Measurements from ENCODE around the gene SERTM1. TPM values are rescaled to one million over a fixed set of nuclear protein-coding genes. Genes with fewer than 3 reads are reported as not detected.

Gene SERTM1
- total and polyA plus RNA-seq, 2 experiments from 2014 or later: 0.70 TPM; not detected in 1

GRCh38 chr13:36706755-36707154, 32.9 kb downstream of the SERTM1 start:
- TF ChIP-seq, protein P1, sequence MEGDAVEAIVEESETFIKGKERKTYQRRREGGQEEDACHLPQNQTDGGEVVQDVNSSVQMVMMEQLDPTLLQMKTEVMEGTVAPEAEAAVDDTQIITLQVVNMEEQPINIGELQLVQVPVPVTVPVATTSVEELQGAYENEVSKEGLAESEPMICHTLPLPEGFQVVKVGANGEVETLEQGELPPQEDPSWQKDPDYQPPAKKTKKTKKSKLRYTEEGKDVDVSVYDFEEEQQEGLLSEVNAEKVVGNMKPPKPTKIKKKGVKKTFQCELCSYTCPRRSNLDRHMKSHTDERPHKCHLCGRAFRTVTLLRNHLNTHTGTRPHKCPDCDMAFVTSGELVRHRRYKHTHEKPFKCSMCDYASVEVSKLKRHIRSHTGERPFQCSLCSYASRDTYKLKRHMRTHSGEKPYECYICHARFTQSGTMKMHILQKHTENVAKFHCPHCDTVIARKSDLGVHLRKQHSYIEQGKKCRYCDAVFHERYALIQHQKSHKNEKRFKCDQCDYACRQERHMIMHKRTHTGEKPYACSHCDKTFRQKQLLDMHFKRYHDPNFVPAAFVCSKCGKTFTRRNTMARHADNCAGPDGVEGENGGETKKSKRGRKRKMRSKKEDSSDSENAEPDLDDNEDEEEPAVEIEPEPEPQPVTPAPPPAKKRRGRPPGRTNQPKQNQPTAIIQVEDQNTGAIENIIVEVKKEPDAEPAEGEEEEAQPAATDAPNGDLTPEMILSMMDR (IDR thresholded peaks at IDR 0.05; ENCODE audit: poor library complexity): no peak
- no peak for TF ChIP-seq EZH2 (IDR thresholded peaks at IDR 0.05; ENCODE audit: borderline replicate concordance)
- no peak for TF ChIP-seq EZH2phosphoT487 (IDR thresholded peaks at IDR 0.05; ENCODE audit: low read depth, severe bottlenecking, unreplicated experiment)
- H3K4me2 ChIP-seq: no peak overlapping the region

GRCh38 chr13:36709136-36709890, 35.5 kb downstream of the SERTM1 start:
- no peaks in the 10 kb centered on the region for H3K79me2 ChIP-seq
- no peak for DNase-seq (ENCODE audit: low spot score)

More at GRCh38 chr13:36706755-36707154, 32.9 kb downstream of the SERTM1 start:
- Histone ChIP-seq H4K20me1 (ENCODE audit: insufficient read depth, poor library complexity, severe bottlenecking) (no peaks in the 10 kb centered on the region), H3K27ac (no peak overlapping the region), H3K4me1 (ENCODE audit: insufficient read depth) (no peaks in the 10 kb centered on the region), H3K9me2 (replicated peaks; ENCODE audit: insufficient read depth) (no peaks in the 10 kb centered on the region), H3K36me3 (replicated peaks; ENCODE audit: insufficient read depth, low read depth) (no peaks in the 10 kb centered on the region), H3K9me3 (ENCODE audit: low read depth) (no peaks in the 10 kb centered on the region), H3K4me3 (no peak overlapping the region), H3K79me2 (no peaks in the 10 kb centered on the region), H3K27me3 (no peaks in the 10 kb centered on the region), H2AFZ (no peak overlapping the region)
- no peak for DNase-seq (ENCODE audit: low spot score)
- WGBS (ENCODE audit: low lambda C conversion rate, missing lambda C conversion rate): 71% methylated on average over 1 of the region's 1 CpG

GRCh38 chr13:36710396-36710795, 36.6 kb downstream of the SERTM1 start:
- H4K20me1 ChIP-seq (ENCODE audit: insufficient read depth, poor library complexity, severe bottlenecking): no peaks in the 10 kb centered on the region
- H3K9me3 ChIP-seq (ENCODE audit: low read depth): no peaks in the 10 kb centered on the region
- H3K27me3 ChIP-seq: no peaks in the 10 kb centered on the region
- H3K27ac ChIP-seq: no peak overlapping the region
- no peak overlapping the region for H2AFZ ChIP-seq
- no peaks in the 10 kb centered on the region for H3K79me2 ChIP-seq
- H3K36me3 ChIP-seq (replicated peaks; ENCODE audit: insufficient read depth, low read depth): no peaks in the 10 kb centered on the region
- no peak overlapping the region for H3K4me3 ChIP-seq
- no peak overlapping the region for H3K4me2 ChIP-seq
- peaks cover 8% of the 10 kb centered on the region for H3K4me1 ChIP-seq (ENCODE audit: insufficient read depth)
- DNase-seq (ENCODE audit: low spot score): no peak
- H3K9me2 ChIP-seq (replicated peaks; ENCODE audit: insufficient read depth): no peaks in the 10 kb centered on the region
- 94% methylated on average over 4 of the region's 4 CpGs for WGBS (ENCODE audit: low lambda C conversion rate, missing lambda C conversion rate)
- no peak for TF ChIP-seq EZH2phosphoT487 (IDR thresholded peaks at IDR 0.05; ENCODE audit: low read depth, severe bottlenecking, unreplicated experiment)
- TF ChIP-seq, protein P1 (IDR thresholded peaks at IDR 0.05; ENCODE audit: poor library complexity): no peak
- no peak for TF ChIP-seq EZH2 (IDR thresholded peaks at IDR 0.05; ENCODE audit: borderline replicate concordance)

More at GRCh38 chr13:36709136-36709890, 35.5 kb downstream of the SERTM1 start:
- Histone ChIP-seq H3K27me3 (no peaks in the 10 kb centered on the region), H3K36me3 (replicated peaks; ENCODE audit: insufficient read depth, low read depth) (no peaks in the 10 kb centered on the region), H3K9me2 (replicated peaks; ENCODE audit: insufficient read depth) (no peaks in the 10 kb centered on the region), H4K20me1 (ENCODE audit: insufficient read depth, poor library complexity, severe bottlenecking) (no peaks in the 10 kb centered on the region), H3K4me2 (no peak overlapping the region), H3K4me3 (no peak overlapping the region), H2AFZ (no peak overlapping the region), H3K9me3 (ENCODE audit: low read depth) (no peaks in the 10 kb centered on the region), H3K27ac (no peak overlapping the region), H3K4me1 (ENCODE audit: insufficient read depth) (peaks cover 8% of the 10 kb centered on the region)
- TF ChIP-seq EZH2 (IDR thresholded peaks at IDR 0.05; ENCODE audit: borderline replicate concordance): no peak
- TF ChIP-seq, protein P1 (IDR thresholded peaks at IDR 0.05; ENCODE audit: poor library complexity): no peak
- no peak for TF ChIP-seq EZH2phosphoT487 (IDR thresholded peaks at IDR 0.05; ENCODE audit: low read depth, severe bottlenecking, unreplicated experiment)
- WGBS (ENCODE audit: low lambda C conversion rate, missing lambda C conversion rate): 93% methylated on average over 1 of the region's 1 CpG
